Nephron (organoid): ENCODE data around the gene NCAM1.

Experiments used
- H3K27ac Mint-ChIP-seq, 3 experiments: 2 replicates each; pipeline ENCODE4 v1.8.0; 2020; ENCODE audit warnings: mixed read lengths in 3 of 3, mild to moderate bottlenecking in 2 of 3, moderate library complexity in 1 of 3
- H3K27me3 Mint-ChIP-seq: 2 replicates; pipeline ENCODE4 v1.8.0; 2021; ENCODE audit warnings: low read depth, mild to moderate bottlenecking, moderate library complexity, mixed read lengths
- H3K36me3 Mint-ChIP-seq: 2 replicates; pipeline ENCODE4 v1.8.0; 2020; ENCODE audit warnings: low read depth, mixed read lengths
- H3K4me1 Mint-ChIP-seq: 2 replicates; pipeline ENCODE4 v1.8.0; 2020; ENCODE audit warnings: mixed read lengths
- H3K4me3 Mint-ChIP-seq, 3 experiments: 2 replicates each; pipeline ENCODE4 v1.8.0; 2020; ENCODE audit warnings: mild to moderate bottlenecking in 3 of 3, mixed read lengths in 3 of 3, moderate library complexity in 2 of 3
- H3K9me3 Mint-ChIP-seq: 2 replicates; pipeline ENCODE4 v1.8.0; 2020; ENCODE audit warnings: mixed read lengths
- CTCF ChIP-seq, 3 experiments: fragments of 200-600 bp; sonication (generic); IDR thresholded peaks; one replicate each; pipeline ENCODE4 v1.5.0; 2021; ENCODE audit warnings: antibody characterized with exemption in 3 of 3; ENCODE audit not compliant: unreplicated experiment in 3 of 3

Gene NCAM1

GRCh38 chr11:113304916-113305315 is 343.7 kb downstream of the NCAM1 start:
- Mint-ChIP-seq H3K36me3 (no peaks in the 10 kb centered on the region), H3K4me3 (no peak overlapping the region), H3K9me3 (no peaks in the 10 kb centered on the region), H3K27me3 (peaks cover 28% of the 10 kb centered on the region), H3K4me1 (no peaks in the 10 kb centered on the region), H3K27ac (no peak overlapping the region)
- no peak for TF ChIP-seq CTCF (IDR thresholded peaks at IDR 0.05; ENCODE audit: unreplicated experiment in 3 of 3)

GRCh38 chr11:113305440-113306336 is 344.5 kb downstream of the NCAM1 start:
- Mint-ChIP-seq H3K27me3 (peaks cover 28% of the 10 kb centered on the region), H3K27ac (no peak overlapping the region), H3K4me3 (no peak overlapping the region), H3K36me3 (no peaks in the 10 kb centered on the region), H3K9me3 (no peaks in the 10 kb centered on the region), H3K4me1 (no peaks in the 10 kb centered on the region)
- peak; percentile 93 to 94 (median 94) for TF ChIP-seq CTCF (IDR thresholded peaks at IDR 0.05; ENCODE audit: unreplicated experiment in 3 of 3)

DNA sequence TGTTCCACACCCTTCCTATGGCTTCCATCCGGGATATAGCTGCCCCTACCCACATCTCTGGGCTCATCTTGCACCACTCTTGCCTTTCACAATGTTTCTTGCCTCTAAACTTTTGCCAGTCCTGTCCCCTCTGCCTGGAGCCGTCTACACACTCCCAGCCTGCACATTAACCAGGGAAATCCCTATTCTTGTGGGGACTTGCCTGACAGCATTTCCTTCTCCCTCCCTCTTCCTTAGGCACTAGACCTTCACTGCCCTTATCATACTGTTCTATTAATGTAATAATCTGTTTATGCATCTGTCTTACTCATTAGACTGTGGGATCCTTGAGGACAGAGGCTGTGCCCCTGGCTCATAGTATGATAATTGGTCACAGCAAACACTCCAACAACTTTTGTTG is 347.4 kb downstream of the NCAM1 start:
- TF ChIP-seq CTCF (IDR thresholded peaks at IDR 0.05; ENCODE audit: unreplicated experiment in 3 of 3), result no peak
- no peak overlapping the region for H3K27ac Mint-ChIP-seq

DNA sequence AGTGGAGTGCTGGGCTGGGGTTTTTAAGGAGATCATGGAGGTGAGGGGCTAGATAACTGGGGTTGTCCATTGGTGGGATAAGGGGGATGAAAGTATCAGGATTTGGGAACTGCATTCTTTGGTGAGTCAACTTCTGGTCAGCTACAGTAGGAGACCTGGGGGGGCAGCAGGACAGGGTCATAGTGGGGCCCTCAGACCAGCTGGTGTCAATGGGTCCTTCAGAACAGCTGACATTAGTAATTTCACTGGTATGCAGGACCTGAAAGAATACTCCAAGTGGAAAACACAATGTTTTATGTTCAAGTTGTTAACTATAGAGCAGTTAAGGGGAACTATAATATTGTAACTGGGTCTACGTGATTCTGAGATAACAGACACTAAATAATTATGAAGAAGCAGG is 350.3 kb downstream of the NCAM1 start:
- TF ChIP-seq CTCF (IDR thresholded peaks at IDR 0.05; ENCODE audit: unreplicated experiment in 3 of 3), result no peak
- H3K27me3 Mint-ChIP-seq, result peaks cover 18% of the 10 kb centered on the region
- H3K4me1 Mint-ChIP-seq, result peaks cover 23% of the 10 kb centered on the region
- H3K27ac Mint-ChIP-seq, result no peak overlapping the region
- peak overlapping the region in 2 of 3 experiments; percentile 9 to 31 for H3K4me3 Mint-ChIP-seq
- peaks cover under 1% of the 10 kb centered on the region for H3K36me3 Mint-ChIP-seq
- H3K9me3 Mint-ChIP-seq, result no peaks in the 10 kb centered on the region

More for the DNA sequence above, 347.4 kb downstream of the NCAM1 start:
- Mint-ChIP-seq H3K4me3 (no peak overlapping the region), H3K4me1 (peaks cover 2% of the 10 kb centered on the region), H3K36me3 (no peaks in the 10 kb centered on the region), H3K27me3 (peaks cover 25% of the 10 kb centered on the region), H3K9me3 (no peaks in the 10 kb centered on the region)

DNA sequence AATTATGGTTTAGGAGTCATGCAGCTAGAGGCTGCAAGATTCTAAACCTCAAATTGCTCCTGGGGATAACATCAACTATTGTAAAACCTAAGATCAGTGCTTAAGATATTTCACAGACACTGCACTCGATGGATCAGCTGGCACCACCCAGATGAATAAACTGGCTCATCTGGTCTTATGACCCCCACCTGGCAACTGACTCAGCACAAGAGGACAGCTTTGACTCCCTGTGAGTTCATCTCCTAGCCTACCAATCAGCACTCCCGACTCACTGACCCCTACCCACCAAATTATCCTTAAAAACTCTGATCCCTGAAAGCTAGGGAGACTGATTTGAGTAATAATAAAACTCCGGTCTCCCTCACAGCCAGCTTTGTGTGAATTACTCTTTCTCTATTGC is 352.4 kb downstream of the NCAM1 start:
- H3K4me1 Mint-ChIP-seq, result peaks cover 25% of the 10 kb centered on the region

More for the DNA sequence above, 352.4 kb downstream of the NCAM1 start:
- H3K27ac Mint-ChIP-seq, result peak overlapping the region; percentile 17 to 52 (median 23)
- H3K9me3 Mint-ChIP-seq, result peaks cover 4% of the 10 kb centered on the region
- H3K36me3 Mint-ChIP-seq, result peaks cover 21% of the 10 kb centered on the region
- peaks cover 6% of the 10 kb centered on the region for H3K27me3 Mint-ChIP-seq
- peak overlapping the region; percentile 85 to 89 (median 88) for H3K4me3 Mint-ChIP-seq
- TF ChIP-seq CTCF (IDR thresholded peaks at IDR 0.05; ENCODE audit: unreplicated experiment in 3 of 3), result no peak
